Sigmoid colon (tissue), 4 donors: Measurements from ENCODE around the gene ZNF653.
A peak's percentile ranks its signal among the peaks of the same experiment; 100 is the strongest.

Experiments used
- CTCF ChIP-seq, 4 experiments: fragments of 450-650 bp in 3 of 4; fragments of 200-600 bp in 1 of 4; IDR thresholded peaks; one replicate each; pipeline ENCODE4 v1.5.1; 2016 to 2019; ENCODE audit warnings: antibody characterized with exemption in 4 of 4, mild to moderate bottlenecking in 3 of 4, moderate library complexity in 2 of 4
- POLR2A ChIP-seq, 2 donors: fragments of 450-650 bp; IDR thresholded peaks; one replicate each; pipeline ENCODE4 v1.6.1; 2016; ENCODE audit warnings: antibody characterized with exemption in 2 of 2, mild to moderate bottlenecking in 2 of 2, moderate library complexity in 2 of 2
- POLR2AphosphoS5 ChIP-seq, 4 donors: sonication (generic); formaldehyde crosslinking; IDR thresholded peaks; one replicate each; pipeline ENCODE4 v1.6.1; 2017; ENCODE audit warnings: antibody characterized with exemption in 4 of 4

GRCh38 chr19:11547929-11548700 is 42.5 kb upstream of the ZNF653 start:
- peak in 2 of 4 donors; percentile 15 to 30 for TF ChIP-seq POLR2AphosphoS5 (IDR thresholded peaks at IDR 0.05)
- no peak for TF ChIP-seq POLR2A (IDR thresholded peaks at IDR 0.05)
- TF ChIP-seq CTCF (IDR thresholded peaks at IDR 0.05) = no peak
